ENCODE data around the gene LRMDA. TPM values are rescaled to one million over a fixed set of nuclear protein-coding genes. Genes with fewer than 3 reads are reported as not detected.

The LRMDA gene
- total RNA-seq, 4 donors from 2014 or later, result 1.4 to 23.1 (median 3.6) TPM

GRCh38 chr10:75894761-75895160 is 463.3 kb downstream of the LRMDA start:
- no peaks in the 10 kb centered on the region for H3K27me3 ChIP-seq
- no peak for DNase-seq
- H3K4me1 ChIP-seq, result no peaks in the 10 kb centered on the region
- H3K9me3 ChIP-seq, result no peaks in the 10 kb centered on the region
- H3K27ac ChIP-seq, result no peak overlapping the region
- no peak overlapping the region for H3K4me3 ChIP-seq
- TF ChIP-seq CTCF (IDR thresholded peaks at IDR 0.05) (no peak), POLR2A (IDR thresholded peaks at IDR 0.05) (no peak)
- no peaks in the 10 kb centered on the region for H3K36me3 ChIP-seq

GRCh38 chr10:75895259-75895658 is 463.8 kb downstream of the LRMDA start:
- no peak for DNase-seq
- Histone ChIP-seq H3K9me3 (no peaks in the 10 kb centered on the region), H3K27ac (no peak overlapping the region), H3K36me3 (no peaks in the 10 kb centered on the region), H3K4me1 (no peaks in the 10 kb centered on the region), H3K27me3 (no peaks in the 10 kb centered on the region), H3K4me3 (no peak overlapping the region)
- TF ChIP-seq POLR2A (IDR thresholded peaks at IDR 0.05), result no peak
- no peak for TF ChIP-seq CTCF (IDR thresholded peaks at IDR 0.05)

- no peaks in the 10 kb centered on the region for H3K9me3 ChIP-seq
- no peak for DNase-seq
- TF ChIP-seq POLR2A (IDR thresholded peaks at IDR 0.05) (no peak), CTCF (IDR thresholded peaks at IDR 0.05) (no peak)
Observed at GRCh38 chr10:75899816-75900390, 468.5 kb downstream of the LRMDA start.

GRCh38 chr10:75902816-75903215 is 471.4 kb downstream of the LRMDA start:
- Histone ChIP-seq H3K9me3 (no peaks in the 10 kb centered on the region), H3K36me3 (no peaks in the 10 kb centered on the region), H3K4me3 (no peak overlapping the region), H3K27ac (no peak overlapping the region), H3K27me3 (no peaks in the 10 kb centered on the region), H3K4me1 (no peaks in the 10 kb centered on the region)
- DNase-seq, result no peak
- TF ChIP-seq CTCF (IDR thresholded peaks at IDR 0.05), result no peak
- TF ChIP-seq POLR2A (IDR thresholded peaks at IDR 0.05), result no peak

More at GRCh38 chr10:75899816-75900390, 468.5 kb downstream of the LRMDA start:
- no peaks in the 10 kb centered on the region for H3K4me1 ChIP-seq
- H3K36me3 ChIP-seq, result no peaks in the 10 kb centered on the region
- no peak overlapping the region for H3K27ac ChIP-seq
- H3K4me3 ChIP-seq, result no peak overlapping the region
- H3K27me3 ChIP-seq, result no peaks in the 10 kb centered on the region

GRCh38 chr10:75904499-75905283 is 473.3 kb downstream of the LRMDA start:
- H3K36me3 ChIP-seq, result no peaks in the 10 kb centered on the region
- no peak overlapping the region for H3K4me3 ChIP-seq
- H3K27ac ChIP-seq, result no peak overlapping the region
- no peaks in the 10 kb centered on the region for H3K9me3 ChIP-seq
- H3K4me1 ChIP-seq, result no peaks in the 10 kb centered on the region
- H3K27me3 ChIP-seq, result no peaks in the 10 kb centered on the region
- no peak for TF ChIP-seq POLR2A (IDR thresholded peaks at IDR 0.05)
- TF ChIP-seq CTCF (IDR thresholded peaks at IDR 0.05), result no peak
- DNase-seq, result no peak
